Left lung (tissue), 14 donors: Measurements from ENCODE around the gene FREM3. TPM values are rescaled to one million over a fixed set of nuclear protein-coding genes. Genes with fewer than 3 reads are reported as not detected.
A peak's percentile ranks its signal among the peaks of the same experiment; 100 is the strongest.

Source experiments
- ATAC-seq: fragments of 200-7000 bp; cut with Tn5 transposase; one replicate; pipeline ENCODE4 v1.9.1; 2020; ENCODE audit warnings: moderate library complexity
- DNase-seq, 4 donors: peaks; one replicate each; pipeline ENCODE4 v3.0.0-alpha.2; 2013 to 2020
- H3K27ac ChIP-seq, 2 donors: fragments of 200-600 bp; sonication (generic) in 1 of 2; one replicate each; pipeline versions ENCODE4 v1.5.0 to v1.8.0; 2020 to 2021
- H3K27me3 ChIP-seq, 2 donors: fragments of 200-600 bp; sonication (generic) in 1 of 2; one replicate each; pipeline versions ENCODE4 v1.5.0 to v1.8.0; 2020 to 2021
- H3K36me3 ChIP-seq, 2 donors: fragments of 200-600 bp; sonication (generic) in 1 of 2; one replicate each; pipeline versions ENCODE4 v1.5.0 to v1.8.0; 2020 to 2021
- H3K4me1 ChIP-seq, 2 donors: fragments of 200-600 bp; one replicate each; pipeline ENCODE4 v1.8.0; 2021
- H3K4me3 ChIP-seq, 2 donors: fragments of 200-600 bp; sonication (generic) in 1 of 2; one replicate each; pipeline versions ENCODE4 v1.5.0 to v1.8.0; 2020 to 2021; ENCODE audit warnings: mild to moderate bottlenecking in 1 of 2
- H3K9me3 ChIP-seq, 2 donors: fragments of 200-600 bp; sonication (generic) in 1 of 2; one replicate each; pipeline versions ENCODE4 v1.5.0 to v1.8.0; 2020 to 2021
- intact Hi-C, 2 donors: fragments of 100-400 bp; cut with DNase I; formaldehyde crosslinking; loops; one replicate each; pipeline versions ENCODE4 v1.11.2 to v1.14.2; 2022
- long read RNA-seq, 12 donors: library from polyadenylated mRNA in 2 of 12; unstranded in 2 of 12; transcript quantifications; one replicate each; pipeline ENCODE4 v2.0.0 and lab custom pipeline, GENCODE V29; 2019 to 2026
- polyA plus RNA-seq, 6 donors: library from polyadenylated mRNA; unstranded; fragments of 120-200 nt; gene quantifications; one replicate each; pipeline ENCODE4 v1.2.1, GENCODE V29; 2013; ENCODE audit not compliant: insufficient read length in 6 of 6
- total RNA-seq, 2 donors: library from RNA; stranded (reverse); fragmentation: NEBNext Ultra II Directional; extraction: Animal tissue kit (Norgen Biotek cat#: 25700); gene quantifications; one replicate each; pipeline ENCODE4 v1.2.1, GENCODE V29; 2021
- TF ChIP-seq, protein P1 (sequence below), 2 donors: fragments of 200-600 bp; sonication (generic) in 1 of 2; IDR thresholded peaks; one replicate each; pipeline versions ENCODE4 v1.5.0 to v1.8.0; 2021; ENCODE audit warnings: antibody characterized with exemption in 2 of 2
- donor health status: DM: no; HTN: yes; CAD: no.
- donor health status: DM: no; HTN: no; CAD: no.

The FREM3 gene
- total RNA-seq = under 1 TPM in 1 of 2 donors, not detected in 1; 0.09 TPM
- polyA plus RNA-seq = 10 to 100 TPM in 3 of 6 donors, 1 to 10 TPM in 3; 7.3 to 15.9 (median 10.3) TPM
- long read RNA-seq, donor 1, full-length matches to known transcripts = 2 of 2 reads
- long read RNA-seq, donor 1, partial matches to known transcripts = 0 of 2 reads
- long read RNA-seq, donor 1, other reads (novel, unspliced or antisense) = 0 of 2 reads
- long read RNA-seq, donor 2 = 0 reads
- long read RNA-seq, donor 3 = 0 reads
- long read RNA-seq, donor 4 = 0 reads
- long read RNA-seq, donor 5 = 0 reads
- long read RNA-seq, donor 6, full-length matches to known transcripts = 2 of 2 reads
- long read RNA-seq, donor 6, partial matches to known transcripts = 0 of 2 reads
- long read RNA-seq, donor 6, other reads (novel, unspliced or antisense) = 0 of 2 reads
- long read RNA-seq, donor 7 = 0 reads
- long read RNA-seq, donor 8, full-length matches to known transcripts = 1 of 1 reads
- long read RNA-seq, donor 8, partial matches to known transcripts = 0 of 1 reads
- long read RNA-seq, donor 8, other reads (novel, unspliced or antisense) = 0 of 1 reads
- long read RNA-seq, donor 9 = 0 reads
- long read RNA-seq, donor 10 = 0 reads
- long read RNA-seq, donor 11 = 0 reads
- long read RNA-seq, donor 12 = 0 reads

DNA sequence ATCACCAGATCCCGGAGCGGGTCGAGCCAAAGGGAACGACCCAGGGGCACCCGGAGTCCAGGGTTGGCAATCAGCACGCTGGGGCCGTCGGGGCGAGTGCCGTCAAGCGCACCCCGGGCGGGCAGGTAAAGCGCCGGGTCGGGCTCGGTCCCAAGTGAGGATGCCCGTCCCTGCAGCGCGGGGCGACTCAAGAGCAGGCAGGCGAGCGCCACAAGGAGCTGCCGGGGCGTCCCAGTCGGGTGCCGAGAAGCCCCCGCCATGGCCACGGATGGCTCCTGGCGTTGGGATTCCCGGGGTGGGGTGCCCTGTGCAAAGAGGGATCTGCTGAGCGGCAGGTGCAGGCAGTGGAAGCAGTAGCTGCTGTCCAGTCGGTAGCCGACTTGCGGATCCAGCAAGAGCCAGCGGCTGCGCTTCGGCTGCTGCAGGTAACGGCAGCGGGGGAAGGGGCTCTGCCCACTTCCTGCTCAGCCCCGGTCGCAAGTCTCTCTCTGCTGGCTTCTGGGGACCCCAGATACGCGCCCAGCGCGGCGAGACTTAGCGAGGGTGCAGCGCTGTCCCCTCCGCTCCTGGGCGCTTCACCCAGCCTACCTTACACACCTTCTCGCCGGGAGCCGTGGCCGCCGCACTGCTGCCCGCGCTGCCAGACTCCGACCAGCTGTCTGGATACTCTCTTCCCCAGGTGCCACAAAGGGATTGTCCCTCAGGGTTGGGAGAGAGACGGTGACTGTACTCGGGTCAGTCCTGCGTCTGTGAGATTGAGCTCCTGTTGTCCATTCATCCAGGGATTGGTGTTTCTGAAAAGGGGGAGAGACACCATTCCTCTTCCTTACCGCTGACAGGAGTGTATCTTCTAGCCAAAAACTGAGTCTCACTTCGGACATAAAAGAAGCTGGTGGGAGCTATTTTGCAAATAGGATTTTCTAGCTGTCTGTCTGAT is at the start of gene FREM3:
Gene FREM3 (minus strand): TSS at position 260 of the 937 bp plus-strand sequence. CDS start 0 bp downstream, at position 260.
- Histone ChIP-seq H3K27me3 (peaks cover 25 to 59% of the 10 kb centered on the region in 2 donors), H3K4me1 (peaks cover 9 to 14% of the 10 kb centered on the region in 2 donors), H3K36me3 (no peaks in the 10 kb centered on the region), H3K27ac (no peak within 1 kb of the TSS), H3K9me3 (no peaks in the 10 kb centered on the region), H3K4me3 (peak within 1 kb of the TSS; percentile 5 to 16)
- intact Hi-C loops = no loop called here
- ATAC-seq = peak; percentile 60
- TF ChIP-seq, protein P1, sequence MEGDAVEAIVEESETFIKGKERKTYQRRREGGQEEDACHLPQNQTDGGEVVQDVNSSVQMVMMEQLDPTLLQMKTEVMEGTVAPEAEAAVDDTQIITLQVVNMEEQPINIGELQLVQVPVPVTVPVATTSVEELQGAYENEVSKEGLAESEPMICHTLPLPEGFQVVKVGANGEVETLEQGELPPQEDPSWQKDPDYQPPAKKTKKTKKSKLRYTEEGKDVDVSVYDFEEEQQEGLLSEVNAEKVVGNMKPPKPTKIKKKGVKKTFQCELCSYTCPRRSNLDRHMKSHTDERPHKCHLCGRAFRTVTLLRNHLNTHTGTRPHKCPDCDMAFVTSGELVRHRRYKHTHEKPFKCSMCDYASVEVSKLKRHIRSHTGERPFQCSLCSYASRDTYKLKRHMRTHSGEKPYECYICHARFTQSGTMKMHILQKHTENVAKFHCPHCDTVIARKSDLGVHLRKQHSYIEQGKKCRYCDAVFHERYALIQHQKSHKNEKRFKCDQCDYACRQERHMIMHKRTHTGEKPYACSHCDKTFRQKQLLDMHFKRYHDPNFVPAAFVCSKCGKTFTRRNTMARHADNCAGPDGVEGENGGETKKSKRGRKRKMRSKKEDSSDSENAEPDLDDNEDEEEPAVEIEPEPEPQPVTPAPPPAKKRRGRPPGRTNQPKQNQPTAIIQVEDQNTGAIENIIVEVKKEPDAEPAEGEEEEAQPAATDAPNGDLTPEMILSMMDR (IDR thresholded peaks at IDR 0.05) = no peak
- DNase-seq = peak in 3 of 4 donors; percentile 16 to 78 (median 24)

DNA sequence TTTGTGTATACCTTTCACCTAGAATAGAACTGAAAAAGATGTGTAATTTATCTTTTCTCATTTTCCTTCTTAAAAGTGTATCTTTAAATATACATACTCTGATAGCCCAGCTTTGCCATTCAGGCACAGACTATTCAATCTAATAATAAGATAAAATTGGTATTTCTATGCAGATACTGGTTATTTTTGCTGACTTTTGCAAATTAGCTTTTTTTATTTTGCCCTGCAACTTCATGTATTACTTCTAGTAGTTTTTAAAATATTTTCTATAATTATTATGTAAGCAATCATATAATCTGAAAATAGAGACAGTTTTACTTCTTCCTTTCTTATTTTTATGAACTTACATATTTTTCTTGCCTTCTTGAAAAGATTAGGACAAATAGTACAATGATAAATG is 45.4 kb upstream of the FREM3 start:
- Histone ChIP-seq H3K36me3 (no peaks in the 10 kb centered on the region), H3K9me3 (no peaks in the 10 kb centered on the region), H3K27ac (no peak overlapping the region), H3K27me3 (no peaks in the 10 kb centered on the region), H3K4me3 (no peak overlapping the region), H3K4me1 (no peaks in the 10 kb centered on the region)
- TF ChIP-seq, protein P1 (IDR thresholded peaks at IDR 0.05) = no peak
- intact Hi-C loops = no loop called here
- no peak for ATAC-seq
- no peak for DNase-seq

DNA sequence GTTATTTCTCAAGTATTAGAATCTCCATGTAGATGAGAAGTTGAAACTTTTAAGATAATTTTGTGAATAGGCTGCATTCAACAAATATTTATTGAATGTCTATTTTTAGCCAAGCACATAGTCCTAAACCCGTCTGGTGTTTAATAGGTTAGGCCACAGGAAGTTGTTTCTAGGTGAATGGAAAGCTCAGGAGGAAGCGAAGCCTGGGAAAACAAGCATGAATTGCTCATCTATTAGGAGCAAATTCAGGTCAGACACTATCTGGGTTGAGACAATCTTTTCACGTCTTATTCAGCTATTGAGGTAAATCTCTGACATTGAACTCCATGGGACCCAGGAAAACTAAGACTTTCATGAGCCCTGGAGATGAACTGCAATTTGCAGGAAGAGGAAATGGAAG is 43.1 kb upstream of the FREM3 start:
- no peak overlapping the region for H3K4me3 ChIP-seq
- TF ChIP-seq, protein P1 (IDR thresholded peaks at IDR 0.05) = no peak
- no peaks in the 10 kb centered on the region for H3K27me3 ChIP-seq
- no peaks in the 10 kb centered on the region for H3K4me1 ChIP-seq
- no peaks in the 10 kb centered on the region for H3K9me3 ChIP-seq
- no peak for ATAC-seq
- no peak for DNase-seq
- H3K27ac ChIP-seq = no peak overlapping the region
- intact Hi-C loops = no loop called here
- no peaks in the 10 kb centered on the region for H3K36me3 ChIP-seq

DNA sequence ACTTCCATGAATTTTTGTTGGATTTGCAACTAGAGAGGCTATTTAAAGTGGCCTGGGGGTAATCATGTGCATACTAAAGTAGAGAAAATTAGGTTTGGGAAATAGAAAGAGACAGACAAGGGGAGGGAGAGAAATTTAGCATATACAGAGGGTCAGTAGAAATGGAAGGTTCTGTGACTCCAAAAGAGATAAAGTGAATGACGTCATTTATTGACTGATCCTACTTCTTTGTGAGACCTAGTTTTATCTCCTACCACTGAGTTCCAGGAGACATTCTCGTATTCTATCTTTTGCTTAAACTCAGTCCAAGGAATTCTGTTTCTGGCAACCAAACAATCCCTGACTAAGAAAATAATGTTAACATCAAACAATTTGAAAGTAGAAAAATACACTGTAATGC is 42.4 kb upstream of the FREM3 start:
- no peaks in the 10 kb centered on the region for H3K36me3 ChIP-seq
- ATAC-seq (no peak), DNase-seq (no peak)
- no peaks in the 10 kb centered on the region for H3K27me3 ChIP-seq
- H3K4me1 ChIP-seq = no peaks in the 10 kb centered on the region
- TF ChIP-seq, protein P1 (IDR thresholded peaks at IDR 0.05) = no peak
- H3K9me3 ChIP-seq = no peaks in the 10 kb centered on the region
- H3K4me3 ChIP-seq = no peak overlapping the region
- intact Hi-C loops = no loop called here
- H3K27ac ChIP-seq = no peak overlapping the region
